Measurements from ENCODE around the gene DIAPH3.

DNA sequence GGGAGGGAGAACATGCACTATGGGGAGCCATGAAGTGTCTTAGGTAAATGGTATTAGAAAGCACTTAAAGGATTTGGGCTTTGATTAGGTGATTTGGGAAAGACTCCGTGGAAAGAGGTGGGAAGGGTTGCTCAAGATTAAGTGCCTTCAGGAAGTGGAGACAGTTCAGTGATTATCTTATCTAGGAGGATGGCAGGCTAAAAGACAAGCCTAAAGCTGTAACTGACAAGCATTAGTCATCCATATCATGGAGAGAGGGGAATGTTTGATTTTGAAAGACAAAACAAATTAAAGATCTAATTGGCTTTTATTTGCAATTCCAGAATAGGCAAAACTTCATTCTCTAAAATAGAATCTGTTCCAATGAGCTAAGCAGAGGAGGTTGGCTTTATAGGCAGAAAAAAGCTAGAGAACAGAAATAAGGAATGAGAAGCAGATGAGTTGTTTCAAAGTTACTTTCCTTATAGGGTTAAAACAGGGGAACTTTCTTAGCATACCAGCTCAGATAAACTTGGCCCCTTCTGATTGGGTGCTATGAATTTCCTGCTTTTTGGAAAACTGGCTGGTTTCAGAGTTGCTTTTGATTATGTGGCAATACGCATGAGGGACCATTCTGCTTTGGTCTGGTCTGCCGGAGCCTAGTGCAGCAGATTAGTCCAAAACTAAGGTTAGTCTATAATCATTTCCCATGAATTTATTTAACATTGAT, 1.8 kb upstream of the DIAPH3 start:
- TF ChIP-seq, protein P1, sequence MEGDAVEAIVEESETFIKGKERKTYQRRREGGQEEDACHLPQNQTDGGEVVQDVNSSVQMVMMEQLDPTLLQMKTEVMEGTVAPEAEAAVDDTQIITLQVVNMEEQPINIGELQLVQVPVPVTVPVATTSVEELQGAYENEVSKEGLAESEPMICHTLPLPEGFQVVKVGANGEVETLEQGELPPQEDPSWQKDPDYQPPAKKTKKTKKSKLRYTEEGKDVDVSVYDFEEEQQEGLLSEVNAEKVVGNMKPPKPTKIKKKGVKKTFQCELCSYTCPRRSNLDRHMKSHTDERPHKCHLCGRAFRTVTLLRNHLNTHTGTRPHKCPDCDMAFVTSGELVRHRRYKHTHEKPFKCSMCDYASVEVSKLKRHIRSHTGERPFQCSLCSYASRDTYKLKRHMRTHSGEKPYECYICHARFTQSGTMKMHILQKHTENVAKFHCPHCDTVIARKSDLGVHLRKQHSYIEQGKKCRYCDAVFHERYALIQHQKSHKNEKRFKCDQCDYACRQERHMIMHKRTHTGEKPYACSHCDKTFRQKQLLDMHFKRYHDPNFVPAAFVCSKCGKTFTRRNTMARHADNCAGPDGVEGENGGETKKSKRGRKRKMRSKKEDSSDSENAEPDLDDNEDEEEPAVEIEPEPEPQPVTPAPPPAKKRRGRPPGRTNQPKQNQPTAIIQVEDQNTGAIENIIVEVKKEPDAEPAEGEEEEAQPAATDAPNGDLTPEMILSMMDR (IDR thresholded peaks at IDR 0.05 in 8 of 11, conservative IDR thresholded peaks at IDR 0.05 in 3 of 11): no peak
- TF ChIP-seq POLR2A (IDR thresholded peaks at IDR 0.05): no peak

Measured in spleen (tissue), 7 donors.